GDM1 (cell line): Measurements from ENCODE around the gene GRIN1.

Experiments used
- DNase-seq: peaks from one replicate; lab custom pipeline; 2025; lab: John Stamatoyannopoulos, UW

GRIN1 gene

DNA sequence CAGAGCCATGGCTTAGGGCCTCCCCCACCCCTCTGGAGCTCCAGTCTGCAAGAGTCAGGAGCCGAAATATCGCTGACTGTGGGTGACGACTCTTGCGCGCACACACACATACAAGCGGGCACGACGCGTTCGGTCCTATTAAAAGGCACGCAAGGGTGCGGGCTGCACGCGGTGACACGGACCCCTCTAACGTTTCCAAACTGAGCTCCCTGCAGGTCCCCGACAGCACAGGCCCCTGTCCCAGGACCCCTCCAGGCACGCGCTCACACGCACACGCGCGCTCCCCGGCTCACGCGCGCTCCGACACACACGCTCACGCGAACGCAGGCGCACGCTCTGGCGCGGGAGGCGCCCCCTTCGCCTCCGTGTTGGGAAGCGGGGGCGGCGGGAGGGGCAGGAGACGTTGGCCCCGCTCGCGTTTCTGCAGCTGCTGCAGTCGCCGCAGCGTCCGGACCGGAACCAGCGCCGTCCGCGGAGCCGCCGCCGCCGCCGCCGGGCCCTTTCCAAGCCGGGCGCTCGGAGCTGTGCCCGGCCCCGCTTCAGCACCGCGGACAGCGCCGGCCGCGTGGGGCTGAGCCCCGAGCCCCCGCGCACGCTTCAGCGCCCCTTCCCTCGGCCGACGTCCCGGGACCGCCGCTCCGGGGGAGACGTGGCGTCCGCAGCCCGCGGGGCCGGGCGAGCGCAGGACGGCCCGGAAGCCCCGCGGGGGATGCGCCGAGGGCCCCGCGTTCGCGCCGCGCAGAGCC lies at the start of gene GRIN1:
TSS of gene GRIN1 (plus strand) at position 433 of the 746 bp plus-strand sequence. CDS start 333 bp downstream, outside the sequence.
- no peak for DNase-seq

DNA sequence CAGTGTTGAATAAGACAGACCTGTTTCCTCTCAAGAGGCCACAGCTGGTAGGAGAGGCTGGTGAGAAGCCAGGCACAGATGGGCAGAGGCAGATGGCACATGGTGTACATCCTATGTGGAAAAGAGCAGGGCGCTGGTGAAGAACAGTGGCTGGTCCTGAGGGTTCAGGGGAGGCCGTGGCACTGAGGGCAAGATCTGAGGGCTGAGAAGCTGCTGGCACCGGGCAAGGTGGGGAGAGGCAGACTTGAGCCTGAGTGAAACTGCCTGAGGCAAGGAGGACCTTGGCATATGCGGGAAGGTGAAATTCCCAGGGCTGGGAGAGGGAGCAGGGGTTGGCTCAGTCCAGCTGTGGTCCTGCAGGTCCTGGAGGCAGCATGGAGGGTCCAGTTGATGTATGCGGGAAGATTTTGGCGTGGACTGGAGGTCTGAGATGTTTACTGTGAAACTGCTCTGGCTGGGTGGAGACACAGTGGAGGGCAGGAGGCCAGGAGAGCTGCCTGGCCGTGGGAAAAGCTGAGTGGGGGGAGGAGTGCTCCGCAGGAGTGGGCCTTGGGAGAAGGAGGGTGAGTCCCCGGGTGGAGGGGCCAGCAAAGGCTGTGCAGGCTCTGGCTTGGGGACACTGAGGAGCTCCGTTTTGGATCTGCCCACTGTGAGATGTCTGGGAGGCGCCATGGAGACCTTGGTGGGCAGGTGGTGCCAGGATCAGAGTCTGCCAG lies 49.6 kb upstream of the GRIN1 start:
- no peak for DNase-seq

DNA sequence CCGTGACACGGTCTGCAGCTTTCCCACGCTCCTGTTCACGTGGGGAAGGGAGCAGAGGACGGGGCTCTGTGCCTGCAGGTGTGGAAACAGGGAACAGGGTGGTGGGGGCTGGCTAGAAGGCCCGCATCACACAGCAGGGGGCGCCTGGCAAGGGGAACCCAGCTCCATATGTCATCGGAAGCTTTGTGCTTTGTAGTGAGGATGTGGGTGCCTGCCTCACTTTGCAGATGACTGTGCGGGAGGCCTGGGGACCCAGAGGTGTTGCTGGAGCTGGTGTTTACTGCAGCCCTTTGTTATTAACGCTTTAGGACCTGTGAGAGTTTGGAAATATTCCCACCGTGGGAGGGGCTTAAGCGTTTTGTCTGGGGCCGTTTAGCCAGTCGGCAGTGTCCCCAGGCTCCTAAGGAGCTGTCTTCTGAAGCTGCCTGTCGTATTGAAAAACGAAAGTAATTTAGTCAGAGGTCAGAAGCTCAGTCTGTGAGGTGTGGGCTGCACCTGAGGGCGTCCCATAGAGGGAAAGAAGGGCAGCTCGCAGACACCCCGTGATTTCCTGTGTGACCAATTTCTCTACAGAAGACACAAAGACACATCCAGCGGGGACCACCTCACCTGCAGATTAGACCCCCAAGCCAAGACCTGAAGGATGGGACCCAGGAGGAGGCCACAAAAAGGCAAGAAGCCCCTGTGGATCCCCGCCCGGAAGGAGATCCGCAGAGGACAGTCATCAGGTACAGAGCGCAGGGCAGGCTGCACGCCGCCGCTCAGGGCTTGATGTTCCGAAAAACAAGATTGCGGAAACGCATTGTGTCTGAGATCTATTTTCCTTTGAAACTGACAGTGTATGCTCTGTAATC lies 43.1 kb upstream of the GRIN1 start:
- no peak for DNase-seq

DNA sequence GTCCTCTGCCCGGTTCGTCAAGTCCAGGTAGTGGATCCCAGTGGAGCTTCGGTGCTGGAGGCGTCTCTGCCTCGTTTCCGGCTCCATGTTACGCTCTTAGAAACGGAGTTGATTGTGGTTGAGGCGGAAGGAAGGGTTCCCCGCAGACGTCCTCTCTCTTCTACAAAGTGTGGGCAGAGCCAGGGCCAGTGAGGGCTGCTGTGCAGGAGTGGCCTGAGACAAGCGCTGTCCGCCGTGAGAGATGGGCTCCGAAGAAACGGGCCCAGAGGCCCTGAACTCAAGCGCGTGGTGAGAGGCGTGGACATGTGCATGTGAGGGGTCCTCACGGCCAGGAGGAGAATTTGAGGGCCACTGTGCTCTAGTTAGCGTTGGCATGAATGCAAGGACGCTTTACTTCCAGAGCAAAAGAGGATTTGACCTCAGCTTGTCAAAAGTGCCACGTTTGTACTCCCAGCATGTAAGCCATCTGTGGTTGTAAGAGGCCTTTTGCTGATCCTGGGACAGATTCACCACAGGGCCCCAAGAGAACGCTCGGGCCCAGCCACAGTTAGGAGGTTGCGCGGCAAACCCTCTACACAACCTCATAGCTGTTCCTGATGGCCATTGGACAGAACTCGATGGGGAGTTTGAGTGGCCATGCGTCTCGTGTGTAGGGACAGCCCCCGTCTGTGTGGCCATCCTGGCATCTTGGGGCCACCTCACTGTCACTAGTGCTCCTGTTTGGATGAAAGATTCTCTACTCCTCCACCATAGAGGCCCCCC lies 42.0 kb upstream of the GRIN1 start:
- DNase-seq, result no peak

DNA sequence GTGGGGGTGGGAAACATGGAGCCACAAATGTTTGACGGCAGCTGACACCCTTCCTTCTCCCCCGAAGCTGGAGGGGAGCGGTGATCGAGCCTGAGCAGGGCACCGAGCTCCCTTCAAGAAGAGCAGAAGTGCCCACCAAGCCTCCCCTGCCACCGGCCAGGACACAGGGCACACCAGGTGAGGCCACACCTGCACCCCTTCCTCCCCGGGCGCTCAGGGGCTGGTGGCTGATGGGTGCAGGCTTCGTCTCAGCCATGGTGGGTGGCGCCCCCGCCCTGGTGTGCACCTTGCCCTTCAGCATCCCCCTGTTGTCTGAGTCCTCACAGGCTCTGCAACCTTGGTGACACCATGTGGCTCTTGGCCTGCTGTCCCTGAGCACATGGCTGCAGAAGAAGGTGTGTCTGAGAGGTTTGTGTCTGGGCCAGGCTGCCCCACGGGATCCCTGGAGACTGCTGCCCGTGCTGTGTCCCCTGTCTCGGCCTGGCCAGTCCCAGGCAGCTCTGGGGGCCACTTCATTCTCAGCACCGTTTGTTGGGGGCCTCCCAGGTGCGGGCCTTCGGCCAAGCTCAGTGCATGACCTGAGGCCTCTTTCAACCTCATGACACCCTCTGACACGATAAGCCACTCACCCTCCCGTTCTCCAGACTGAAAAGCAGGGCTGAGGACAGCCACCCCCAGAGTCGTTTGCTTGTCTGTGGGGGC lies 41.0 kb upstream of the GRIN1 start:
- no peak for DNase-seq

DNA sequence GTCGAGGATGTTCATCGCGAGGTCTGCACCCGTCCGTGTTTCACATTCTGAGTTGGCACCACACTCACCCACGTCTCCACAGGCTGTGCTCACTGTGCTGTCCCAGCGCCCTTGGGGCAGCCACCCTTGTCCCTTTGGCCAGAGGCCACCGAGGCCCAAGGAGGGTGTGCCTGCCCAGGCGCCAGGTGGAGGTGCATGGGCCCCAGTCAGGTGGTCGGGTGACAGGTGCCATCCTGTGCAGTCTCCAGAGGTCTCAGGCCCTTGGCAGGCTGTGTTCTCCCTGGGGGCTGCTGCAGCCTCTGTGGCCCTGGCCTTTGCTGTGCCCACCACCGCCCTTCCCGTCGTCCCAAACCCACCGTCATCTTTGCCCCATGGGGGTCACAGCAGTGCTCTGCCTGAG lies 39.7 kb upstream of the GRIN1 start:
- no peak for DNase-seq

DNA sequence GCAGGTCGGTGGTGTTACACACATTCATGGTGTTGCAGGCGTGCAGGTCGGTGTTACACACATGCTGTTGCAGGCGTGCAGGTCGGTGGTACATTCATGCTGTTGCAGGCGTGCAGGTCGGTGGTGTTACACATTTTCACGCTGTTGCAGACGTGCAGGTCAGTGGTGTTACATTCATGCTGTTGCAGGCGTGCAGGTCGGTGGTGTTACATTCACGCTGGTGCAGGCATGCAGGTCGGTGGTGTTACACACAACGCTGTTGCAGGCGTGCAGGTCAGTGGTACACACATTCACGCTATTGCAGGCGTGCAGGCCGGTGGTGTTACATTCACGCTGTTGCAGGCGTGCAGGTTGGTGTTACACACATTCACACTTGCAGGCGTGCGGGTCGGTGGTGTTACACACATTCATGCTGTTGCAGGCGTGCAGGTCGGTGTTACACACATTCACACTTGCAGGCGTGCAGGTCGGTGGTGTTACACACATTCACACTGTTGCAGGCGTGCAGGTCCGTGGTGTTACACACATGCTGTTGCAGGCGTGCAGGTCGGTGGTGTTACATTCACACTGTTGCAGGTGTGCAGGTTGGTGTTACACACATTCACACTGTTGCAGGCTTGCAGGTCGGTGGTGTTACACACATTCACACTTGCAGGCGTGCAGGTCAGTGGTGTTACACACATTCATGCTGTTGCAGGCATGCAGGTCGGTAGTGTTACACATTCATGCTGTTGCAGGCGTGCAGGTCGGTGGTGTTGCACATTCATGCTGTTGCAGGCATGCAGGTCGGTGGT lies 35.6 kb upstream of the GRIN1 start:
- DNase-seq, result no peak

DNA sequence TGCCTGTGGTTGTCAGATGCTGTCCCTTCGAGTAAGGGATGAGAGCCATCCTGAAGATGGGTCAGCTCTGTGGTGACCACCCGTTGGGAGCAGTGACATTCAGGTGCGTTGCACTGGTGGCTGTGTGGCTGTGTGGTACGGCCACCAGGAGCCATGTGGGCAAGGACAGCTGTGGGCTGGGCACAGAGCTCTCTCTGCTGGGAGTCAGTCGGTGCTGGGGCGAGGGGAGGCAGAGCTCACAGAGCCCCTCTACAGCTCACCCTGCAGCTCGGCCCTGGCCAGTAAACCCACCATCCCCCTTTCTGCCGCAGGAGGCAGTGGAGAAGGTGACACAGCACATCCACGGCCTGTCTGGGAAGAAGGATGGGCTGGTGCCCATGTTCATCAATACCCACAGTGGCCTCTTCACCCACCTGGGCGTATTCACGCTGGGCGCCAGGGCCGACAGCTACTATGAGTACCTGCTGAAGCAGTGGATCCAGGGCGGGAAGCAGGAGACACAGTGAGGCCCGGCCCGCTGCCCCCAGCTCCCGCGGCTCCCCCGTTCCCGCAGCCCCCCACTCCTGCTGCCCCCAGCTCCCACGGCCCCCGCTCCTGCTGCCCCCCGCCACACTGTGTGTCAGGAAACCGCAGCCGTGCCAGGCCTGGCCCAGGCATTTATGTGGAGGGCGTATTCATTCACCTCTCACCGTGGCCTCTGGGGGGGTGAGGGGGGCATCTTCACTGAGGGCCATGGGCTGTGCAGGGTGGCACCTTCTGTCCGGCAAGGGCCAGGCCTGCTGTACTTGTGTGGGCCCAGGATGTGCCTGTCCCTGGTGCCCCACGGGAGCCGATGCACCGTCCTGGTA lies 32.9 kb upstream of the GRIN1 start:
- DNase-seq, result no peak

DNA sequence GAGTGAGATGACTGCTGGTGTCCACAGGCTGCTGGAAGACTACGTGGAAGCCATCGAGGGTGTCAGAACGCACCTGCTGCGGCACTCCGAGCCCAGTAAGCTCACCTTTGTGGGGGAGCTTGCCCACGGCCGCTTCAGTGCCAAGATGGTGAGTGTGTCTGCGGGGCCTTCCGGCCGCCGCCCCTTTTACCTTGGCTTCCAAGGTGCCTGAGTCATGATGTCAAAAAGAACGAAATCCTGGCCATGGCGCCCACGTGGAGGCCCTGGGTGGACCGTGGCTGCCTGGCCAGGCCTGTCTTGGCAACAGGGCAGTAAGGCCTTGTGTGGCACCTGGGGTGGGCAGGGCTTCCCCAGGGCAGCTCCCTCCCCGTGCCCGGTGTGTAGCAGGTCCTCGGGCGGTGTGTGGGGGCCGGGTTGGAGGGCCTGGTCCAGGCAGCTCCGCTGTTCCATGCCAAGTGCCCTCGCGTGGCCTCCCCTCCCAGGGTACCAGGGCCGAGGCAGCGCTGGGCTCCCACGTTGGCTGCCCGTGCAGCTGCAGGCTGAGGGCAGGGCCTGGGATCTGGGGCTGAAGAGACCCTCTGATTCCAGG lies 32.2 kb upstream of the GRIN1 start:
- DNase-seq, result no peak

DNA sequence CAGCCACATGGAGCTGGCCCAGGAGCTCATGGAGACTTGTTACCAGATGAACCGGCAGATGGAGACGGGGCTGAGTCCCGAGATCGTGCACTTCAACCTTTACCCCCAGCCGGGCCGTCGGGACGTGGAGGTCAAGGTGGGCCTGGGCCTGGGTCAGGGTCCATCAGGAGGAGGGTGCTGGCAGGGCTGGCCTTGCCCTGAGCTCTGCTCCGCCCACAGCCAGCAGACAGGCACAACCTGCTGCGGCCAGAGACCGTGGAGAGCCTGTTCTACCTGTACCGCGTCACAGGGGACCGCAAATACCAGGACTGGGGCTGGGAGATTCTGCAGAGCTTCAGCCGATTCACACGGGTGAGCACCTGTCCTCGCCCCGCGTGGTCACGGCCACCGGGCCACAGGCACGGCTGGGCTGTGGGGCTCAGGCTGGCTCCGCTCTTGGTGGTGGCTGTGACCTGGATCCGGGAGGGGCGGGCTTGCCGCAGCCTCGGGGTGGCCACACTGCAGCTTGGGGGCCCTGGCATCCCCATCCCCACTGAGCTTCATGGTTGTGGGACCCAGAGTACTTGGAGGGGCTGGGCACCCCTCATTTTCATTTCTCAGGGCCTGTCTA lies 31.5 kb upstream of the GRIN1 start:
- no peak for DNase-seq

DNA sequence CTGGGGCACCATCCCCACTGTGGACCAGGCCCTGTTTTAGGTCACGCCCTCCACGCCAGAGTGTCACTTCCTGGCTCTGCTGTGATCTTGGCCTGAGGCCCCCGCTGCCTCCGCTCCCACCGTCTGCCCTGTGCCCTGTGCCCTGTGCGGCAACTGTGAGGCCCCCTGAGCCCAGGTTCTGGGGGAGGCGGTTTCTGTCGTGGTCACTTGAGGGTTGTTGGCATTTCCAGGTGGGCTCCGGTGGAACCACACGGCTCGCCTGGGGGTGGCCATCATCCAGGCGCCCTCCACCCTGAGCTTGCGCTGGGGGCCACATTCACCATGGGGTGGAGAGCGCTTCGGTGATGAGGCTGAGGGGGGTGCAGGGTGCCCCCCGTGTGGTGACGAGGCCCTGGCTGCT lies 31.0 kb upstream of the GRIN1 start:
- no peak for DNase-seq

DNA sequence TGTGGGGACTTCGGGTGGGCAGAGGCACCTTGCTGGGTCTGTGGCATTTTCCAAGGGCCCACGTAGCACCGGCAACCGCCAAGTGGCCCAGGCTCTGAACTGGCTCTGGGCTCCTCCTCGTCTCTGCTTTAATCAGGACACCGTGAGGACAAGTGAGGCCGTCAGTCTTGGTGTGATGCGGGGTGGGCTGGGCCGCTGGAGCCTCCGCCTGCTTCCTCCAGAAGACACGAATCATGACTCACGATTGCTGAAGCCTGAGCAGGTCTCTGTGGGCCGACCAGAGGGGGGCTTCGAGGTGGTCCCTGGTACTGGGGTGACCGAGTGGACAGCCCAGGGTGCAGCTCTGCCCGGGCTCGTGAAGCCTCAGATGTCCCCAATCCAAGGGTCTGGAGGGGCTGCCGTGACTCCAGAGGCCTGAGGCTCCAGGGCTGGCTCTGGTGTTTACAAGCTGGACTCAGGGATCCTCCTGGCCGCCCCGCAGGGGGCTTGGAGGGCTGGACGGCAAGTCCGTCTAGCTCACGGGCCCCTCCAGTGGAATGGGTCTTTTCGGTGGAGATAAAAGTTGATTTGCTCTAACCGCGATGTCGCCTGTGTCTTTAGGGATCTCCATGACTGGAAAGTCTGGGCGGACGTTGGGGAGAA lies 30.2 kb upstream of the GRIN1 start:
- DNase-seq, result no peak

DNA sequence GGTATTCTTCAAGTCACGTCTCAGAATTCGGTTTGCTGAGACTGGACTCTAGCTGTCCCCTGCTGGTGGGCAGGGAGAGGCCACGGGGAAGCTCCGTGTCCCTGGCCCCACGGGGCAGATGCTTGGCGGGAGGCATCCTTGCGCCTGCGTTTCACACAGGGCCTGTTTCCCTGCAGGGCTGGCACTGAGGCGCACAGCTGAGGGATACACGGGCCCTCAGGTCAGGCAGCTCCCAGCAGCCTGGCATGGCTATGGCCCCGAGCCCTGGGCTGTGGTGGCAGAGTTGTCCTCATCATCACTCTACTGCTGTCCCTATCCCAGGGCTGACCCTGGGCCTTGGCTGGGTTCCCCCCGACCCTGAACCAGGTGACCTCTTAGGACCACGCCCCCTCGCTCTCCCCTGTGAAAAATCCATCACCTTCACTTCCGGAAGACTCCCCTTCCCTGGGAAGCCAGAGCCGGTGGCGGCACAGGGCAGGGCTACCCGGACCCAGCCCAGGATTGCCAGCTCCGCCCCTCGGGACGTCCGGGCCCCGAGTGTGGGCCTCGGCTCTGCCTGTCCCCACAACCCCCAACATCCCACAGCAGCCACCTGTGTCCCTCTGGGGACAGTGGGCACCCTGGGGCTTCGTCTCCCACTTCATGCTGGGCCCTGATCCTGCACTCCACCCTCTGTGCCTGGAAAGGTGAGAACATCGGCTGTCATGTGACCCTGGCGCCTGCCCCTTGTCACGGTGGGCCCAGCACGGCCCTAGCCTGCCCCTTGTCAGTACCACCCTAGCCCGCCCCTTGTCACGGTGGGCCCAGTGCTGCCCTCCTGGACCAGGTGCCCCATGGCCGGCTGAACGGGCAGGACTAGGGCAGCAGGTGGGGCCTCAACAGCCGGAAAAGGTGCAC lies 29.5 kb upstream of the GRIN1 start:
- DNase-seq, result no peak

DNA sequence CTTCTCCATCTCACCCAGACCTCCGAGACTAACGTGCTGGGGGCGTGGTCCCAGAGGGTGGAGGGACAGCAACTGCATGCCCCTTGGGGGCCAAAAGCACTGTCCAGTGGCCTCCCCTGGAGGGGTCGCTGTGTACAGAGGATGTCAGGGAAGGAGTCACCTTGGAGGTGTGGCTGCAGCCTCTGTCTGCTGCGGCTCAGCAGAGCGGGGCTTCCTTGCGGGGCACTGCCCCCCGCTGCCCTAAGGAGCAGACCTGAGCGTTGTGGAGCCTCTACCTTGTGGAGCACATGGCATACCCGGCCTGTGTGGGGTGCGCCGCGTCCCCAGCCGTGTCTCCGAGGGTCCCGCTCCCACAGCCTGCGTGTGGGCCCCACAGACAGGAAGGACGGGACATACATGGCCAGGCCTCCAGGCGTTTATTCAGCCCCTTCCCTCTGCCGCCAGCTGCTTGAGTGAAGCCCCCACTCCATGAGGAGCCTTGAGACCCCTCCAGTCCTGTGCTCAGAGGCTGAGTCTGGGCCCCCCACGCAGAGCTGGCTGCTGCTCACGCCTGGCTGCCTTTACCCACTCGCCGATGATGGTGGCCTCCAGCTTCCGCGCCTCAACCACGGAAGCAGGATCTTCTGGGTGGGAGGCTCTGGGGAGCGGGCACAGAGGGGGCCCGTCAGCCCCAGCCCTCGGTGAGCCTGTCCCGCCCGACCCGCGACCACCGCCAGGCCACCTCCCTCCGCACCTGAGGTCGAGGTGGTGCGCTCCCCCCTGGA lies 28.6 kb upstream of the GRIN1 start:
- no peak for DNase-seq

DNA sequence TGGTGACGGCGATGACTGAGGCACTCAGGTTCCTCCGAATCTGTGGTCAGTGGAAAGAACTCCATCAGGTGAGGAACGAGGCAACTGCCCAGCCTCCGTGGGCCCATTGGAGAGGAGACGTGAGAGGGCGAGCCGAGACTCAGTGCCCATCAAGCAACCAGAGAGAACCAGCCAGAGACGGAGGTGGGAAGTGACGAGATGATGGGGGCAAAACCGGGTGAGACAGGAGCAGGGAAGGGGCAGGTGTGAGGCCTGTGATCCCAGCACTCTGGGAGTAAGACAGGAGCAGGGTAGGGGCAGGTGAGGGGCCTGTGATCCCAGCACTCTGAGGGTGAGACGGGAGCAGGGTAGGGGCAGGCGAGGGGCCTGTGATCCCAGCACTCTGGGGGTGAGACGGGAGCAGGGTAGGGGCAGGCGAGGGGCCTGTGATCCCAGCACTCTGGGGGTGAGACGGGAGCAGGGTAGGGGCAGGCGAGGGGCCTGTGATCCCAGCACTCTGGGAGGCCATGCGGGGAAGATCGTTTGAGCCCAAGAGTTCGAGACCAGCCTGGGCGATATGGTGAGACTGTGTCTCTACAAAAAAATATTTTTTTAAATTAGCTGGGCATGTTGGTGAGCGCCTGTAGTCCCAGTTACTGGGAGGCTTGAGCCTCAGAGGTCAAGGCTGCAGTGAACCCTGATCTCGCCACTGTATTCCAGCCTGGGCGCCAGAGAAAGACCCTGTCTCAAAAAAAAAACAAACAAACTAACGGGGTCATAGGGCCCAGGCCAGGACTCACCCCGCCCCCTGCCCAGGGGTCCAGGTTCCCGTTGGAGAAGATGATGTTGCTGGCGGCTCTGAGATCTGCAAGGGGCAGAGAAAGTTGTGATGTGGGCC lies 27.8 kb upstream of the GRIN1 start:
- DNase-seq, result no peak
